Panc1 (cell line): ENCODE results near the gene FRY. TPM values are rescaled to one million over a fixed set of nuclear protein-coding genes. Genes with fewer than 3 reads are reported as not detected.

Experiments used
- ATAC-seq: fragments of 200-7000 bp; cut with Tn5 transposase; 2 replicates; pipeline ENCODE4 v1.9.1; 2020; ENCODE audit warnings: mild to moderate bottlenecking, moderate library complexity
- BruUV-seq: library from RNA; stranded (reverse); fragments of 400-500 nt; replicated peaks from 2 replicates; lab custom pipeline; 2021; lab: Mats Ljungman, UMichigan
- CTCF ChIA-PET: fragments of 300-600 bp; sonication (Branson Sonifier 250); formaldehyde crosslinking; loops from one replicate; lab custom pipeline; 2022; ENCODE audit warnings: antibody characterized with exemption; lab: Charles Lee
- POLR2A ChIA-PET: fragments of 300-600 bp; sonication (Branson Sonifier 250); formaldehyde crosslinking; loops from one replicate; lab custom pipeline; 2022; ENCODE audit warnings: antibody characterized with exemption; lab: Charles Lee
- DNase-seq: peaks from one replicate; pipeline ENCODE4 v3.0.0-alpha.2; 2010; ENCODE audit warnings: low read depth, low spot score
- H3K27ac ChIP-seq: 2 replicates; pipeline ENCODE4 v1.5.1; 2011; ENCODE audit warnings: mild to moderate bottlenecking, low read length, inconsistent platforms
- H3K27me3 ChIP-seq: fragments of 200-500 bp; sonication (Bioruptor generic); 2 replicates; pipeline ENCODE4 v1.6.0; 2014; ENCODE audit warnings: low read length, inconsistent platforms; ENCODE audit not compliant: control insufficient read depth, insufficient read depth
- H3K36me3 ChIP-seq: fragments of 200-500 bp; sonication (Bioruptor generic); 2 replicates; pipeline ENCODE4 v1.5.1; 2014; ENCODE audit warnings: inconsistent platforms, mild to moderate bottlenecking, low read length, moderate library complexity; ENCODE audit not compliant: control insufficient read depth, insufficient read depth
- H3K4me1 ChIP-seq: 2 replicates; pipeline ENCODE4 v1.5.1; 2011; ENCODE audit warnings: inconsistent platforms, mild to moderate bottlenecking, low read length, moderate library complexity; ENCODE audit not compliant: control insufficient read depth, insufficient read depth
- H3K4me3 ChIP-seq, 2 experiments: 2 replicates each; pipeline ENCODE4 v1.5.1; 2011 to 2012; ENCODE audit warnings: low read depth in 2 of 2, low read length in 2 of 2, mild to moderate bottlenecking in 2 of 2, inconsistent platforms in 1 of 2, moderate library complexity in 1 of 2
- H3K9me3 ChIP-seq: fragments of 200-500 bp; sonication (Bioruptor generic); 2 replicates; pipeline ENCODE4 v1.5.1; 2014; ENCODE audit warnings: low read depth, mild to moderate bottlenecking, inconsistent platforms, low read length, moderate library complexity; ENCODE audit not compliant: control insufficient read depth, insufficient read depth
- POLR2AphosphoS5 ChIP-seq: IDR thresholded peaks from 2 replicates; pipeline ENCODE4 v1.6.1; 2012; ENCODE audit warnings: mild to moderate bottlenecking, low read depth, low read length, moderate library complexity
- SIN3A ChIP-seq: IDR thresholded peaks from 2 replicates; pipeline ENCODE4 v1.6.1; 2012; ENCODE audit warnings: low read depth, mild to moderate bottlenecking, low read length, moderate library complexity, borderline replicate concordance; ENCODE audit not compliant: insufficient read depth
- TCF7L2 ChIP-seq: IDR thresholded peaks from 2 replicates; pipeline ENCODE4 v1.6.1; 2011; ENCODE audit warnings: mild to moderate bottlenecking, low read depth, low read length, inconsistent platforms
- in situ Hi-C: cut with HindIII; loops from 2 replicates; pipeline ENCODE4 v1.10.0; 2016; ENCODE audit warnings: low sequenced_read_pairs, low pct_unique_long_range_greater_than_20kb
- intact Hi-C: fragments of 100-400 bp; cut with micrococcal nuclease; formaldehyde crosslinking; loops from one replicate; pipeline ENCODE4 v1.10.0; 2022; ENCODE audit not compliant: unreplicated experiment
- total RNA-seq: library from RNA; stranded (reverse); gene quantifications from one replicate; pipeline ENCODE4 v1.2.1, GENCODE V29; 2021; ENCODE audit not compliant: unreplicated experiment
- TF ChIP-seq, protein P1 (sequence below), 2 experiments: IDR thresholded peaks; 2 replicates each; pipeline ENCODE4 v1.6.1; 2011 to 2012; ENCODE audit warnings: low read depth in 2 of 2, control low read depth in 1 of 2, low read length in 1 of 2, mild to moderate bottlenecking in 1 of 2, moderate library complexity in 1 of 2; ENCODE audit not compliant: insufficient read depth in 1 of 2
- TF ChIP-seq, protein P2 (sequence below): fragments of 450-650 bp; IDR thresholded peaks from 2 replicates; pipeline ENCODE4 v1.5.1; 2017; ENCODE audit warnings: mild to moderate bottlenecking

Gene FRY
- total RNA-seq, 1 experiment from 2014 or later = 0.18 TPM

DNA sequence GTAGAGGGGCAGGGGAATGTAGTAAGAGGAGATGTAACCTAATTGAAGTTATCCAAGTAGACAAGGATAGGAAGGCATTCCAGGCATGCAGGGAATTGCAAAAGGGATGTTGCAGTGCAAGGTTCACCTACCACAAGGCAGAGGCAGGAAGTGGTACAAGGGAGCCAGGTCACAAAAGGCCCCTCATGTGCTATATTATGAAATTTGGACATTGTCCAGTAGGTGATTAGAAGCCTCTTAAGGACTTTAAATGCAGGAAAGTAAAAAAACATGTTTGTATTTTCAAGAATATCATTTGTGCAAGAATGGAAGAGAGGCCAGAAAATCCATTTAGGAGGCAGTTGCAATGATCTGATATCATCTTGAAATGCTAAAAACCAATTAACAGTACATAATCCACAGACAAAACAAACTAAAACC is 111.4 kb downstream of the FRY start:
- in situ Hi-C loops = no loop called here
- POLR2A ChIA-PET = no interaction called here
- Histone ChIP-seq H3K4me3 (no peak overlapping the region), H3K9me3 (no peaks in the 10 kb centered on the region), H3K27me3 (no peaks in the 10 kb centered on the region), H3K27ac (no peak overlapping the region), H3K36me3 (no peaks in the 10 kb centered on the region), H3K4me1 (no peaks in the 10 kb centered on the region)
- DNase-seq (no peak), ATAC-seq (no peak)
- CTCF ChIA-PET = no interaction called here
- no peak for TF ChIP-seq SIN3A
- BruUV-seq = no TSS peak
- intact Hi-C loops = no loop called here

DNA sequence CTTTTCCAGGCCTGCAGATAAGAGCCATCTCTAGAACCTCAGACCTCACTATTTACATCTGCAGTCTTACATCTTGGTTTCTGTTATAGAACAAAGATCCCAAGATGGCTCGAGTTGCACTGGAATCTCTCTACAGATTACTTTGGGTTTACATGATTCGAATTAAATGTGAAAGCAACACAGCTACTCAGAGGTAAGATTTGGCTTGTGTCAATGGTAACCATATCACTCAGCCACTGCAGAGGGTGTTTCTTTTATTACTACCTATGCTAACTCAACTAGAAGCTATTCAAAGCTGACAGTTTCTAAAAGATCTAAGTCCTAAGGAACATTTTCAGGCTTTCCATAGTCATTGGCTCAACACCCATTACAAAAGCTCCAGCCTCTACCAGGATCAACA is 115.6 kb downstream of the FRY start:
- Histone ChIP-seq H3K27ac (no peak overlapping the region), H3K36me3 (no peaks in the 10 kb centered on the region), H3K4me1 (no peaks in the 10 kb centered on the region), H3K9me3 (no peaks in the 10 kb centered on the region), H3K27me3 (no peaks in the 10 kb centered on the region), H3K4me3 (no peak overlapping the region)
- in situ Hi-C loops = no loop called here
- ChIA-PET POLR2A (no interaction called here), CTCF (no interaction called here)
- TF ChIP-seq, protein P1, sequence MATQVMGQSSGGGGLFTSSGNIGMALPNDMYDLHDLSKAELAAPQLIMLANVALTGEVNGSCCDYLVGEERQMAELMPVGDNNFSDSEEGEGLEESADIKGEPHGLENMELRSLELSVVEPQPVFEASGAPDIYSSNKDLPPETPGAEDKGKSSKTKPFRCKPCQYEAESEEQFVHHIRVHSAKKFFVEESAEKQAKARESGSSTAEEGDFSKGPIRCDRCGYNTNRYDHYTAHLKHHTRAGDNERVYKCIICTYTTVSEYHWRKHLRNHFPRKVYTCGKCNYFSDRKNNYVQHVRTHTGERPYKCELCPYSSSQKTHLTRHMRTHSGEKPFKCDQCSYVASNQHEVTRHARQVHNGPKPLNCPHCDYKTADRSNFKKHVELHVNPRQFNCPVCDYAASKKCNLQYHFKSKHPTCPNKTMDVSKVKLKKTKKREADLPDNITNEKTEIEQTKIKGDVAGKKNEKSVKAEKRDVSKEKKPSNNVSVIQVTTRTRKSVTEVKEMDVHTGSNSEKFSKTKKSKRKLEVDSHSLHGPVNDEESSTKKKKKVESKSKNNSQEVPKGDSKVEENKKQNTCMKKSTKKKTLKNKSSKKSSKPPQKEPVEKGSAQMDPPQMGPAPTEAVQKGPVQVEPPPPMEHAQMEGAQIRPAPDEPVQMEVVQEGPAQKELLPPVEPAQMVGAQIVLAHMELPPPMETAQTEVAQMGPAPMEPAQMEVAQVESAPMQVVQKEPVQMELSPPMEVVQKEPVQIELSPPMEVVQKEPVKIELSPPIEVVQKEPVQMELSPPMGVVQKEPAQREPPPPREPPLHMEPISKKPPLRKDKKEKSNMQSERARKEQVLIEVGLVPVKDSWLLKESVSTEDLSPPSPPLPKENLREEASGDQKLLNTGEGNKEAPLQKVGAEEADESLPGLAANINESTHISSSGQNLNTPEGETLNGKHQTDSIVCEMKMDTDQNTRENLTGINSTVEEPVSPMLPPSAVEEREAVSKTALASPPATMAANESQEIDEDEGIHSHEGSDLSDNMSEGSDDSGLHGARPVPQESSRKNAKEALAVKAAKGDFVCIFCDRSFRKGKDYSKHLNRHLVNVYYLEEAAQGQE (IDR thresholded peaks at IDR 0.05; ENCODE audit: insufficient read depth in 1 of 2, low read depth in 2 of 2, low read length in 1 of 2) = no peak
- no peak for TF ChIP-seq SIN3A
- TF ChIP-seq POLR2AphosphoS5 = no peak
- no peak for TF ChIP-seq TCF7L2
- TF ChIP-seq, protein P2, sequence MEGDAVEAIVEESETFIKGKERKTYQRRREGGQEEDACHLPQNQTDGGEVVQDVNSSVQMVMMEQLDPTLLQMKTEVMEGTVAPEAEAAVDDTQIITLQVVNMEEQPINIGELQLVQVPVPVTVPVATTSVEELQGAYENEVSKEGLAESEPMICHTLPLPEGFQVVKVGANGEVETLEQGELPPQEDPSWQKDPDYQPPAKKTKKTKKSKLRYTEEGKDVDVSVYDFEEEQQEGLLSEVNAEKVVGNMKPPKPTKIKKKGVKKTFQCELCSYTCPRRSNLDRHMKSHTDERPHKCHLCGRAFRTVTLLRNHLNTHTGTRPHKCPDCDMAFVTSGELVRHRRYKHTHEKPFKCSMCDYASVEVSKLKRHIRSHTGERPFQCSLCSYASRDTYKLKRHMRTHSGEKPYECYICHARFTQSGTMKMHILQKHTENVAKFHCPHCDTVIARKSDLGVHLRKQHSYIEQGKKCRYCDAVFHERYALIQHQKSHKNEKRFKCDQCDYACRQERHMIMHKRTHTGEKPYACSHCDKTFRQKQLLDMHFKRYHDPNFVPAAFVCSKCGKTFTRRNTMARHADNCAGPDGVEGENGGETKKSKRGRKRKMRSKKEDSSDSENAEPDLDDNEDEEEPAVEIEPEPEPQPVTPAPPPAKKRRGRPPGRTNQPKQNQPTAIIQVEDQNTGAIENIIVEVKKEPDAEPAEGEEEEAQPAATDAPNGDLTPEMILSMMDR = no peak
- ATAC-seq = no peak
- no peak for DNase-seq
- intact Hi-C loops = no loop called here
- BruUV-seq = no TSS peak

DNA sequence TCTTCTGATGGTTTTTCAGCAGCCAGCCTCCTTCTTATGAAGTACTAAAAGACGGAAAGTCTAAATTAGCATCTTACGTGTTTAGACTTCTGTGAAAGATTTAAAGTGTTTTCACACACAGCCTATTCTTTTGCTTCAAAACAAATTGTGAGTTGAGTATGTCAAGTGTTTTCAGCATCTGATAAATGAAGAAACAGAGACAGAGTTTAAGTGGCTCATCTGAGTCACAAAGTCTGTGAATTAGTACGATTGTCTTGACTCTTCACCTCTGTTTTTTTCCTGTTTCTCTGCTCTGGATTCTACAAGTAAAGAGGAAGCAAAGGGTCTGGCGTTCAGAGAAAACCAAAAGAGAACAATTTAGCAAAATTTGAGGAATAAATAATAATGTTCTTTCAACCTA is 116.4 kb downstream of the FRY start:
- intact Hi-C loops = no loop called here
- H3K36me3 ChIP-seq = no peaks in the 10 kb centered on the region
- H3K9me3 ChIP-seq = no peaks in the 10 kb centered on the region
- H3K27me3 ChIP-seq = no peaks in the 10 kb centered on the region
- no peak overlapping the region for H3K4me3 ChIP-seq
- in situ Hi-C loops = no loop called here
- no peaks in the 10 kb centered on the region for H3K4me1 ChIP-seq
- ATAC-seq = no peak
- ChIA-PET POLR2A (no interaction called here), CTCF (no interaction called here)
- TF ChIP-seq, protein P2 = no peak
- TF ChIP-seq POLR2AphosphoS5 (no peak), TCF7L2 (no peak), SIN3A (no peak)
- TF ChIP-seq, protein P1 (IDR thresholded peaks at IDR 0.05; ENCODE audit: insufficient read depth in 1 of 2, low read depth in 2 of 2, low read length in 1 of 2) = no peak
- BruUV-seq = no TSS peak
- H3K27ac ChIP-seq = no peak overlapping the region
- no peak for DNase-seq
